GM19025 (cell line): ENCODE data around the gene DMXL2.
"Not testable (repeated sequence)": the region's sequence is repeated elsewhere in the genome, so short reads cannot be mapped to it uniquely, and the experiment has no call there.

Experiments
- ATAC-seq: cut with Tn5 transposase; IDR thresholded peaks from one replicate; pipeline ENCODE4 v1.9.1; 2021; ENCODE audit warnings: mild to moderate bottlenecking, low read depth, moderate library complexity; ENCODE audit not compliant: unreplicated experiment

The DMXL2 gene

GRCh38 chr15:51577636-51578304, 44.8 kb downstream of the DMXL2 start:
- ATAC-seq, result no peak

DNA sequence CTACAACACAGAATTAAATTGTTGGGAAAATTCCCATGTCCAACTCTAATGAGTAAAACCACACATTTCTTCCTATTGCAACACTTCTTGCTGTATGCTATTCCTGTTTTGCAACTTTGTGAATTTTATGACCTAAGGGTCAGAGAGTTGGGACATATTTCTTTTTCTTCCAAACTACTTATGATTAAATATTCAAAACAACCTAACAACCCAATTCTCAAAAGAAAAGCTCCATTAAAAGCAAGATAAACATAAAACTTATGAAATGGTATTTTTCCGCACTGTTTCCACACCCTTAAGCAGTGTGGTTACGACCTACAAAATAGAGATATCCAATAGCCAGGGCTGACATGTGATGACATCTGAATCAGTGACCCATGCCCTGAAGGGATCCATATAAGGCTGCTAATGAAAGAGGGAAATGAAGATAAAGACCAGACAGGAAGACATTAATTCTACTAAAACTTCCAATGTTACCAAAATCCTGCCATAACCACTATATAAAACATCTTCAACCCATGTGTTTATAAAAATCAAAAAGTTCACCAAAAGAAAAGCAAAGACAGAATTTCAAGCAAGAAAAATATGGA, 45.6 kb downstream of the DMXL2 start:
- ATAC-seq, result no peak

- ATAC-seq, result no peak
Observed at GRCh38 chr15:51576286-51576850, 46.2 kb downstream of the DMXL2 start.

DNA sequence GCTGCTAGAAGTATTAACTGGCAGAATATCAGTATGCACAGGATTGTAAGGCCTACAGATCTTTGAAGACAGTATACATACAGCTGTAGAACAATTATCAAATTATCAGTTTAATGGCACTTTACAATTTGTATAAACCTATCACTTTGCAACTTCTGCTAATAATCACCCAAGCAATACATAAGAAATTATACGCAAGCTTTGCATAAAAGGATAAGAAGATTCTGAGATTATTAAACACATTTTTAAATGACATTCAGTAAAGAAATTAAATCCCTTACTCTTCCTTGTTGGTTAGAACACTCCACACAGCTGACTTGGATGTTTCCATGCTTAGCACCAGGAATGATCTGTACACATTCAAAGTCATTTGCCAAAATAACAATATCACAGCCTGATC, 46.8 kb downstream of the DMXL2 start:
- ATAC-seq, result no peak

- not testable (repeated sequence) for ATAC-seq
Observed at GRCh38 chr15:51573352-51573751, 49.2 kb downstream of the DMXL2 start.

- ATAC-seq, result not testable (repeated sequence)
Observed at GRCh38 chr15:51568939-51569784, 53.4 kb downstream of the DMXL2 start.

DNA sequence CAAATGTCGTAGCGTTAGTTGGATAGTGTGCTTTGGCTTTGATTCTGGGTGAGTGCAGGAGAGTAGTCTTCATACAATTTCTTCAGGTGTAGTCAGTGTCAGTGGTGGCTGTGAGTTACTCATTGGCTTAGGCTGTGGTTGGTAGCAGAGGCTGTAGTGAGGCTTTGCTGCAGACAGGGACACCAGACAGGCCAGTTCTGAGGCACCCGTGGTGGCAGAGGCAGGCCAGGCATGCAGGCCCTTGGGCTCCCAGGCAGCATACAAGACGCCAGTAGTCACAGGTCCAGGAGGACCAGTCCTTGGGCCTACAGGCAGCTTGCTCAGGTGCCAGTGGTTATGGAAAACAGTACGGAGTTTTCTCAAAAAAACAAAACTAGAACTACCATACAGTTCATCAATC, 61.3 kb downstream of the DMXL2 start:
- no peak for ATAC-seq

GRCh38 chr15:51558876-51559275, 63.7 kb downstream of the DMXL2 start:
- no peak for ATAC-seq

- no peak for ATAC-seq
Observed at GRCh38 chr15:51558411-51558810, 64.2 kb downstream of the DMXL2 start.

DNA sequence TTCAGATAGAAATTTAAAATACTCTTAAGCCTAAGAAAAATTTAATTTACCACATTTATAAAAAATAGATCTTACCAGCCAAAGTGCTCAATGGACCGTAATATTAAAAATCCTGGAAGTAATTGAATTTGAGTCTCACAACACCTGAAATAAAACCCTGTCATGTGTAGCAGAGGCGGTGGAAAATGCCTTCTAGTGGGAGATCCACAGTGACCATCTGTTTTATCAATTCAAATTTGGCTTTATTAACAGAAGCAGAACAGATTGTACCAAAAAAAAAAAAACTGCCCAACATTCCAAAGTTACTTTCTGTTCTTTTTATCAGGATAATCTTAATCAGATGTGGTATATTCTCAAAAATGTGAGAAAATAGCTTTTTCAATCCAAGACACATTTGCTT, 71.7 kb downstream of the DMXL2 start:
- ATAC-seq, result no peak

DNA sequence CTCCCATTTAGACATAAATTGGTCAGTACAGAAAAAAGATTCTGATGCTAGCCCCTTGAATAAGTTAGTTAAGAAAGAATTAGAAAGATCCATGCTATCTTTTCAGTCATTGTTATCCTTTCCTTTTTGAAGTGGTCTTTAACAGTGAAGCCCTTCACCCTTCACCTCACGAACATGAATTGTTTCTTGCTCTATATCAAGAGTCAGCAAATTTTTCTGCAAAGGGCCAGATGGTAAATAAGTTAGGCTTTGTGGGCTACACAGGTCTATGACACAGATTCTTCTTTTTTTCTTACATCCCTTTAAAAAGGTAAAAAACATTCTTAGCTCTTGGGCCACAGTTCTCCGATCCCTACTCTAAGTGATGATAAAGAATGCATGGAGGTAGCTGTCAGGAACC, 74.9 kb downstream of the DMXL2 start:
- ATAC-seq, result no peak

- ATAC-seq, result no peak
Observed at GRCh38 chr15:51536965-51537574, 85.5 kb downstream of the DMXL2 start.

- no peak for ATAC-seq
Observed at GRCh38 chr15:51533672-51534398, 88.7 kb downstream of the DMXL2 start.

- ATAC-seq, result no peak
Observed at GRCh38 chr15:51526955-51527354, 95.6 kb downstream of the DMXL2 start.

- ATAC-seq, result no peak
Observed at GRCh38 chr15:51524376-51524775, 98.2 kb downstream of the DMXL2 start.

DNA sequence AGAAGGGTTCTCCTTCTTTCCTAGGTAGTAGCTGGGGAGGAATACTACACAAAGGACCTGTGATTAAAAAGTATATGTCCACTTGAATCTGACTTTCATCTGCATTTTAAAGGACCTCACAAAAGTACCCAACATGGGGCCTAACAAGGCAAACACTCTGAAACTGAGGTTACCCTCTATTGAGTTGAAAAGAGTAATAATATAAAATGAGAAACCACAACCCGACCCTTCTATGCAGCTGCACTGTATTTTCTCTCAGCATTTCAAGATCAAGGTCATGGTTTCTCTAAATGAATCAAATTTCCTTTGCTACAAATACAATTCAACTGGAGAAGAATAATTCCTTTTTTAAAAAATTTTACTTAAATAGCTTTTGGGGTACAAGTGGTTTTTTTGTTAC, 106.3 kb downstream of the DMXL2 start:
- ATAC-seq, result no peak

GRCh38 chr15:51505251-51505650, 117.3 kb downstream of the DMXL2 start:
- ATAC-seq, result no peak

DNA sequence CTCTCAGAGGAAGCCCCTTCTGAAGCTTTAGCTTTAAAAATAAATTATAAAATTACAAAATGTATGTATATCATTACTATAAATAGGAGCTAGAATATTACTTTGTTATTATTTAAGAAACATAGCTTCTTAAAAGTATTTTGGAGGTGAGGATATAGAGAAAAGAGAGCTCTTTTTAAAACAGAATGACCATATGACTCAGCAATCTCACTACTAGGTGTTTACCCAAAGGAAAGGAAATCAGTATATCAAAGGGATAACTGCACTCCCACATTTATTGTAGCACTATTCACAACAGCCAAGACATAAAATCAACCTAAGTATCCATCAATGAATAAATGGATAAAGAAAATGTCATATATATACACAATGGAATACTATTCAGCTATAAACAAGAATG, 119.6 kb downstream of the DMXL2 start:
- ATAC-seq, result no peak

DNA sequence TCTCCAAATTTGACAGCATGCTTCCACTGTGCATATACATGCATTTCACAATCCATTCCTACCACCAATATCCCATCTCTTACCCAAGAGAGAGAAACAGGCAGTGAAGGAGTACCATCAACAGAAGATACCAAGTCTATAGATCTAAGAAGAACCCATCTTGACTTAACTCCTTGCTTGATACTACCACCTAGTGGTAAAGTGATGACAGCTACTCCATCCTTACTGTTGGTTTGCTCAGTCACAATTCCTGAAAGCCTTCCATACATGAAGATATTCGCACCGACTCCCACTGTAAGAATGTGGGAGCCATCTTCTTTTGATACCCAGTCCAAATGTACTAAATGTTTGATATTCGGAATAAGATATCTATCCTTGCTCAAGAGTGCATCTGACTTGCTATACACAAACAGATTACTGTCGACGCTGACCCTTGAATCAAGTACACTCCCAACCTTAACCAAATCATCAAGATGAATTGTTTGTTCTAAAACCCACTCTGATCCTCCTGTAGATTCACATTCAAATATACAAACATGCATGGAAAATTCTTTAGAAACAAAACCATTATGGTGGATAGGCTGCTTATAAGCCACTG, 123.1 kb downstream of the DMXL2 start:
- ATAC-seq, result no peak

- no peak for ATAC-seq
Observed at GRCh38 chr15:51497806-51498205, 124.8 kb downstream of the DMXL2 start.
